GM12874 (cell line): ENCODE data around the gene SH2B3.

ENCODE experiments used
- CTCF ChIP-seq: IDR thresholded peaks from 2 replicates; pipeline ENCODE4 v1.5.1; 2011; ENCODE audit warnings: low read depth, mild to moderate bottlenecking, control low read depth, low read length, moderate library complexity; ENCODE audit not compliant: insufficient read depth

Gene SH2B3

DNA sequence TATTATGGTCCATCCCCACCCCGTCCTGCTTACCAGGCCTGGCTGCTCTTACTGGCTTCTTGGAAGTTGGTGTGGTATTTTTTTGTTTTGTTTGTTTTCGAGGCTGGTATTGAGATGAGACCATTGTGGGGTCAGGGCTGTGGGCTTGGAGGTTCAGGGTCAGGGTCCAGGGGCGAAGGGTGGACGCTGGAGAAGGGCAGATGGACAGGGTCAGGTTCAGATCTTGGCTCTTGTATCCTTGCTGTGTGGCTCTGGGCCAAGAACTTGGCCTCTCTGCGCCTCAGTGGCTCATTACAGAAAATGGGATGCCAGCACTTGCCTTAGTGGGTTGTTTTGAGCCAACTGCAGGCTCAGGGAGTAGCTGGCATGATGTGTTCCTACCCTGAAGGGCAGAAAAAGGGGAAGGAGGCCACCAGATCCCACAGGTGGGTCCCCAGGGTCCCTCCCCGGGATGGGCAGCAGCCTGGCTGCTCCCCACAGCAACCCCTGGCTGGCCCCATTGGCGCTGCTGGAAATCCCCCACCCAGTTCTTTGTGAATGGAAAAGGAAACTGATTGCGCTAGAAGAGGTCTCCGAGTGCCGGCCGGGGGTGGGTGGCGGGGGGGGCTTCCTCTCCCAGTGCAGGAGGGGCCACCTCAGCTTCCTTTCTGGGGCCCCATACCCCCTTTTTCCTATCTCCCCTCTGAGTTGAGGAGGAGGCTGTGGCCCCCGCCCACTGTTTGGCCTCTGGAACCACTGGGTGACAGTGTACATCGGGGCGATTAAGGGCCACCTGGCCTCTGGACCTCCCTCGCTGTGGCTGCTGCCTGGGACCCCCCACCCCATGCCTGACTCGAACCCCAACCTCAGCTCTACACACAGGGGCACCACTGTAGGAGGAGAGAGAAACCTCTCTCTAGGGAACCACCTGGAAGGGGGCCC lies 25.0 kb downstream of the SH2B3 start:
- no peak for TF ChIP-seq CTCF

DNA sequence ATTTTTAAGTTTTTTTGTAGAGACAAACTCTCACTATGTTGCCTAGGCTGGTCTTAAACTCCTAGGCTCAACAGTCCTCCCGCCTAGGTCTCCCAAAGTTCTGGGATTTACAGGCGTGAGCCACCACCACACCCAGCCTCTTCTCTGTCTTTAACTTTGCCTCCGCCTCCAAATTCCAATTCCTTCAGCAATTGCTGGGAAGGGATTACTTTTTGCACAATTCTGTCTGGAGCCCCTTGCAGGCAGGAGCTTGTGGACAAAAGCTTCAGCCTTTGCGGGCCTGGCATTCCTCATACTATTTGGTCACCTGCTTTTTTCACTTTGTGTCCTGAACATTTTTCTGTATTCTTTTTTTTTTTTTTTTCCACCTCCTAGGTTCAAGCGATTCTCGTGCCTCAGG lies 26.0 kb downstream of the SH2B3 start:
- TF ChIP-seq CTCF, result no peak

- no peak for TF ChIP-seq CTCF
Measured at GRCh38 chr12:111434049-111434448, 28.3 kb downstream of the SH2B3 start.

- TF ChIP-seq CTCF, result no peak
Measured at GRCh38 chr12:111434680-111435338, 29.1 kb downstream of the SH2B3 start.

DNA sequence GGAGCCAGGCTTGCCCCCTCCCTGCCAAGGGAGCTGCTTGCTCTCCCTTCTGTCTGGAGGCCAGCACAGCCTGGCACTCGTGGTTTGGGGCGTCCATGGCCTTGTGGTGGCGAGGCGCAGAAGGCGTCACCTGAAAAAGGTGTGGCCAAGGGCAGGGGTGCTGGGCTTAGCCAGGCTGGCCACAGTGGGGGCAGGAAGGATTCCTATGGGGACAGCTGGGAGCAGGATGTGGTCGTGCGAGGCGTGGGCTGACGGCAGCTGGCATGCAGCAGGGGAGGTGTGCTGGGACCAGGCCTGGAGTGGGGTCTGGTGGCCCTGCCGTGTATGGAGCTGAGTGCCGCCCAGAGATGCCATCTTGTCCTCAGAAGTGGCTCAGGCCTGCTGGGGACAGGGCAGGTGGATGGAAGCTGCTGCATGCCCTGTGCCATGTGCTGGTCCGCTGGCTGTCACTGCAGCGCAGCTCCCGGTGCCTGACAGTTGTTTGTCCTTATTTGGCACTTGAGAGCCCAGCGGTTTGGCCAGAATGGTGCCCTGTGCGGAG lies 30.0 kb downstream of the SH2B3 start:
- no peak for TF ChIP-seq CTCF

GRCh38 chr12:111436266-111436665 lies 30.5 kb downstream of the SH2B3 start:
- TF ChIP-seq CTCF, result no peak

GRCh38 chr12:111436811-111437210 lies 31.1 kb downstream of the SH2B3 start:
- TF ChIP-seq CTCF, result no peak
